Neuron (in vitro differentiated cells): ENCODE results near the gene DDX41.

Experiments used
- H2AFZ ChIP-seq: one replicate; pipeline ENCODE4 v1.6.1; 2013; ENCODE audit warnings: low read depth, mild to moderate bottlenecking, inconsistent platforms, low read length, moderate library complexity
- H3K27me3 ChIP-seq: one replicate; pipeline ENCODE4 v1.6.1; 2013; ENCODE audit warnings: low read length; ENCODE audit not compliant: insufficient read depth
- H3K36me3 ChIP-seq: one replicate; pipeline ENCODE4 v1.6.1; 2013; ENCODE audit warnings: low read length; ENCODE audit not compliant: insufficient read depth
- H3K4me1 ChIP-seq: one replicate; pipeline ENCODE4 v1.6.1; 2013; ENCODE audit warnings: low read length; ENCODE audit not compliant: insufficient read depth
- H3K4me3 ChIP-seq: 2 replicates; pipeline ENCODE4 v1.5.1; 2013; ENCODE audit warnings: mild to moderate bottlenecking, low read length, moderate library complexity
- H3K9me3 ChIP-seq: one replicate; pipeline ENCODE4 v1.6.1; 2013; ENCODE audit warnings: low read length

Gene DDX41

DNA sequence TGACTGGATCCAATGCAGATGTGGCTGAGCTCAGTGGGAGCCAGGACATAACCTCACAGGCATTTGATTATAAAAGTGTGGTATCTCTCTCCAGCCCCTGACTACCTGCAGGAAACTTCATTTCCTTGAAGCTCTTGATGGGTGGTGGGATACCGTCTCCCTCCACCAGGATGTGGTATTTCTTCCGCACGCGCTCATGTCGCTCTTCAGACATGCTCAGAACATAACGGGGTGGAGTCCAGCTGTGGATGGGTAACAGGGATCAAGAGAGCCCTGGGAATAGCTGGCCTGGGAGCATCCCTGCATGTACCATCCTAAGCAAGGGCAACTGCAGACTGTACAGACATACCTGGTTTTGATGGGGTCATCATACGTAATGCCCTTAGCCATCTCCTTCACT lies 1.2 kb downstream of the DDX41 start:
- peaks cover 67% of the 10 kb centered on the region for H3K36me3 ChIP-seq
- H3K9me3 ChIP-seq, result no peaks in the 10 kb centered on the region
- H3K4me1 ChIP-seq, result peaks cover 11% of the 10 kb centered on the region
- H3K27me3 ChIP-seq, result no peaks in the 10 kb centered on the region
- H2AFZ ChIP-seq, result no peak overlapping the region
- H3K4me3 ChIP-seq, result peak overlapping the region; percentile 86

DNA sequence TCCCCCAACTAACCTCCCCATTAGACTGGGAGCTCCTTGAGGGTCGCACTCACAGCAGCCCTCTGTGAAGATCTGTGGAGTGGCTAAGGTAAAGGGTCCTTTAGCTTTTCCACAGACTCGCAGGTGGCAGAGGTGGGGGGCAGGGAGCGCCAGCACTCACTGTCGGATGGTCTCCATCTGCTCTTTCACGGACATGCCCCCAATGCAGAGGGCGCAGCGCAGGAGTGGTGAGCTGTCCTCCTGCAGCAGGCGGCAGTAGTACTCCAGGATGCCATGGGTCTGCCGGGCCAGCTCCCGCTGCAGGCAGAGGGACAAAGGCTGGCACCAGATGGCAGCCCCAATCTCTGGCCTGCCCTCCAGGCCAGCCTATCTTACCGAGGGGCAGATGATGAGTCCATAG lies 2.2 kb downstream of the DDX41 start:
- H3K4me1 ChIP-seq, result peaks cover 11% of the 10 kb centered on the region
- H3K27me3 ChIP-seq, result no peaks in the 10 kb centered on the region
- no peaks in the 10 kb centered on the region for H3K9me3 ChIP-seq
- H2AFZ ChIP-seq, result no peak overlapping the region
- no peak overlapping the region for H3K4me3 ChIP-seq
- H3K36me3 ChIP-seq, result peaks cover 64% of the 10 kb centered on the region

GRCh38 chr5:177513500-177513899 lies 3.3 kb downstream of the DDX41 start:
- H3K36me3 ChIP-seq, result peaks cover 59% of the 10 kb centered on the region
- H3K9me3 ChIP-seq, result no peaks in the 10 kb centered on the region
- H3K4me1 ChIP-seq, result peaks cover 20% of the 10 kb centered on the region
- no peak overlapping the region for H2AFZ ChIP-seq
- no peaks in the 10 kb centered on the region for H3K27me3 ChIP-seq
- H3K4me3 ChIP-seq, result no peak overlapping the region

DNA sequence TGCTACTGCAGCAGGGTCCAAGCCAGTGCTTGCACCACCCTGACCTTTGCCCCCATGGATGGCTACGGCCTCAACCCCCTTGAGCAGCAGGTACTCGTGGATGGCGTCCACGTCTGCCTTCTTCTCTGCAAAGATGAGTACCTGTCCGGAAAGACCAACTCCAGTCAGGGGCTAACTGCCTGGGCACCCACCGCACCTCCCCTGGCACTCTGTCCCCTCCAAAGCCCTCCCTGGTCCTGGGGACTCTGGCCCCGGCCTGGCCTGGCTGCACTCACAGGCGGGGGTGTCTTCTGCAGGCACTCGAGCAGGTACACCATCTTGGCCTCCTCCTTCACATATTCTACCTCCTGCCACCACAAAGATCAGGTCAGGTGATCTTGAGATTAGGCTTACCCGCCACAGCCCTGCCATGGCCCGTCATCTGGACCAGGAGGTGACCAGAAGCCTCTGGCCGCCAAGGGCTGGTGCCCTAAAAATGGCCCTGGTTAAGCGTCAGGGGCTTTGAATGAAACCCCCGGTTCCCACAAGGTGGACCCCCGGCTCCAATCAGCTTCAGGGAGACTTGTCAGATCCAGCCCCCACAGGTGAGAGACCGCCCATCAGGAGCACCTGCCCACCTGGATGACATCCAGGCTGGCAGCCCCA lies 3.9 kb downstream of the DDX41 start:
- no peaks in the 10 kb centered on the region for H3K9me3 ChIP-seq
- no peak overlapping the region for H2AFZ ChIP-seq
- H3K36me3 ChIP-seq, result peaks cover 59% of the 10 kb centered on the region
- no peak overlapping the region for H3K4me3 ChIP-seq
- H3K27me3 ChIP-seq, result no peaks in the 10 kb centered on the region
- peaks cover 23% of the 10 kb centered on the region for H3K4me1 ChIP-seq

GRCh38 chr5:177511796-177512675 lies 4.7 kb downstream of the DDX41 start:
- Histone ChIP-seq H3K27me3 (no peaks in the 10 kb centered on the region), H3K36me3 (peaks cover 59% of the 10 kb centered on the region)

DNA sequence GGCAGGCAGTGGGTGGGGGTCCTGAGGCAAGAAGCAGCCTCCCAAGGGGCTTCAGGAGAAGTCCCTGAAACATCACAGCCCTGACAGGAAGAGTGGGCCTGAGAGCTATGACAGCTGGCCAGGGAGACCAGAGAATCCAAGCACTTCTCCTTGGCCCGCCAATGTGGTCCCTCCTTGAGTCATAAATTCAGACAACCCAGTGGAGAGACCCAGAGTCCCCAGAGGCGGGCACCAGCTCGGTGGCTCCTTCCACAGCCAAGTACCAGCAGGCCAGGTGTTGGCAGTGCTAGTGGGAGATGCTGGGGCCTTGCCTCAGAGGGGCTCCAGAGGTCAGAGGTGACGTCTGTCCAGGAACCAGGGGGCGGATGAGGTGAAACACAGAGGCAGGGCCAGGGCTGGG lies 5.6 kb downstream of the DDX41 start:
- Histone ChIP-seq H3K4me3 (no peak overlapping the region), H3K9me3 (no peaks in the 10 kb centered on the region), H3K36me3 (peaks cover 59% of the 10 kb centered on the region), H3K4me1 (peaks cover 22% of the 10 kb centered on the region), H2AFZ (no peak overlapping the region), H3K27me3 (no peaks in the 10 kb centered on the region)

More at GRCh38 chr5:177511796-177512675, 4.7 kb downstream of the DDX41 start:
- H3K4me3 ChIP-seq, result no peak overlapping the region
- H3K9me3 ChIP-seq, result no peaks in the 10 kb centered on the region
- peaks cover 23% of the 10 kb centered on the region for H3K4me1 ChIP-seq
- H2AFZ ChIP-seq, result no peak overlapping the region

- Histone ChIP-seq H3K27me3 (no peaks in the 10 kb centered on the region), H3K9me3 (no peaks in the 10 kb centered on the region), H2AFZ (no peak overlapping the region), H3K36me3 (peaks cover 57% of the 10 kb centered on the region), H3K4me3 (no peak overlapping the region), H3K4me1 (peaks cover 16% of the 10 kb centered on the region)
Observed at GRCh38 chr5:177510567-177511053, 6.2 kb downstream of the DDX41 start.

GRCh38 chr5:177509991-177510566 lies 6.7 kb downstream of the DDX41 start:
- H3K36me3 ChIP-seq, result peaks cover 51% of the 10 kb centered on the region
- no peaks in the 10 kb centered on the region for H3K9me3 ChIP-seq
- no peak overlapping the region for H2AFZ ChIP-seq
- no peaks in the 10 kb centered on the region for H3K27me3 ChIP-seq
- H3K4me1 ChIP-seq, result peaks cover 13% of the 10 kb centered on the region
- no peak overlapping the region for H3K4me3 ChIP-seq

DNA sequence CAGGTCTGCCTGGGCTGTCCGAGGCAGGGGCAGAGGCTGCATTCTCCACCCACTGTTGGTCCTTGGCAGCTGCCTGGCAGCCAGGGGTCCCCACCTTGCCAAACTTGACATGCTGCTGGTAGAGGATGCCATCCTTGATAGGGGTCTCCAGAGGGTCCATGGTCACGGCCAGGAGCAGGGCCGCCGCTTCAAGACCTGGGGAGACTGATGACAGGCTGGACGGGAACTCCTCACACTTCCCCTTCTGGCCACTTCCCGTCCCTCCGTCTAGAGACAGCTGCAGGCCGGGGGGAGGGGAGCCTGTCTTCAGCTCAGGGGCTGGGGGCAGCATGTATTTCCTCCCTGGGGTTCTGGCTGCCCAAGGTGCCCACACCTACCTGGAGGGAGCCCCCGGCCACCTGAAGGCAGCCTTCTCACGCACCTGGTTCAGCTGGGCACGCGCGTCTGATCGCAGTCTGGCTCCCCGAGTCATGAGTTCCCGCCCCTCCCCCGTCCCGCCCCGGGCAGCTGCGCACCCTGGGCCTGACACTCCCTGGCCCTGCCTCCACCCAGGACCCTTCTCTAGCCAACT lies 7.3 kb downstream of the DDX41 start, which contains the start of gene DOK3:
Gene DOK3 (minus strand): TSS at position 446 of the 571 bp plus-strand sequence. CDS start 286 bp downstream, at position 160.
- H3K4me3 ChIP-seq, result no peak within 1 kb of the TSS
- H2AFZ ChIP-seq, result no peak within 1 kb of the TSS
- no peaks in the 10 kb centered on the region for H3K9me3 ChIP-seq
- peaks cover 13% of the 10 kb centered on the region for H3K4me1 ChIP-seq
- H3K36me3 ChIP-seq, result peaks cover 46% of the 10 kb centered on the region
- H3K27me3 ChIP-seq, result no peaks in the 10 kb centered on the region

DNA sequence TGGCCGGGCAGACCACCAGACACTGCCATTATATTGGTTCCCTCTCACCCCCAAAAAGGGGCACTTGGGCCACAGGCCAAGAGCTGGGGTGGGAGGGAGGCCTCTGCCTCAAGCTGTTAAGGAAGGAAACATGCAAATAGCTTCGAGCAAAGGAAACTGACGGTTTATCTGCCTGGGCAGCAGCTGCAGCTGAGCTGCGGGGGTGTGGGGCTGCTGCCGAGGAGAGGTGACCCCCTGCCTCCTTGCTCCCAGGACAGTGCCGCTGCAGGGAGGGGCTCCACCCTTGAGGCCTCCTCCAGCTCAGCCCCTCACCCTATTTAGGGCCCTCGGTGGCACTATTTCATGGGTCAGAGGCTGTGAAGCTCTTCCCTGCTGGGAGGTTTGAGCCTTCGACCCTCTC lies 7.9 kb downstream of the DDX41 start:
- H2AFZ ChIP-seq, result no peak overlapping the region
- peaks cover 13% of the 10 kb centered on the region for H3K4me1 ChIP-seq
- H3K4me3 ChIP-seq, result no peak overlapping the region
- H3K27me3 ChIP-seq, result no peaks in the 10 kb centered on the region
- H3K9me3 ChIP-seq, result no peaks in the 10 kb centered on the region
- H3K36me3 ChIP-seq, result peaks cover 39% of the 10 kb centered on the region

- H3K27me3 ChIP-seq, result no peaks in the 10 kb centered on the region
- no peak overlapping the region for H3K4me3 ChIP-seq
- peaks cover 33% of the 10 kb centered on the region for H3K36me3 ChIP-seq
- H3K9me3 ChIP-seq, result no peaks in the 10 kb centered on the region
- no peak overlapping the region for H2AFZ ChIP-seq
- H3K4me1 ChIP-seq, result peaks cover 13% of the 10 kb centered on the region
Observed at GRCh38 chr5:177508221-177508611, 8.5 kb downstream of the DDX41 start.

DNA sequence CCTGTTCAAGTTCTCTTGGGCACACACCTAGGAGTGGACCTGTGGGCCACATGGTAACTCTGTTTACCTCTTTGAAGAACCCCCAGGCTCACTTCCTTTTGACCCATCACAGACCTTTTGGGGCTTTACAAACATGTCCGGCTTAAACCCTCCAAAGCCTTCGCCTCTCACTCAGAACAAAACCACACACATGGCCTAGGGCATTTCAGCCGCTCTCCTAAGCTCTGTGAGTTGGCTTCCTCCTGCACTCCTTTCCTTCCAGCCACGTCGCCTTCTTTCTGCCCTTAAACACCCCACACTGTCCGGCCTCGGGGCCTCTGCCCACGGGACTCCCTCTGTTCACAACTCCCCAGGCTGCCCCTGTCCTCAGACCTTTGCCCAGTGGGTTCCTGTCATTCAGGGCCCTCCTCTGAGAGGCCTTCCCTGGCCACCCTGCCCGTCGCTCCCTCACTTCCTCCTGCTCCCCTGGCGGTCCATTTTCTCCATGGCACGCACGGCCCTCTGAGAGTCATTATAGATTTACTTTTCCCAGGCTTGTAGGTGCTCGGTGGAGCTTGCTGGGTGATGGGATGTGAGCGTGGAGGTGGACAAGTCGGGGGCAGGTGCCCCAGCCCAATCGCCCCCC lies 9.1 kb downstream of the DDX41 start:
- Histone ChIP-seq H3K9me3 (no peaks in the 10 kb centered on the region), H3K4me3 (no peak overlapping the region), H2AFZ (no peak overlapping the region), H3K36me3 (peaks cover 28% of the 10 kb centered on the region), H3K27me3 (no peaks in the 10 kb centered on the region), H3K4me1 (peaks cover 15% of the 10 kb centered on the region)
